ENCODE data around the gene NMRK1. TPM values are rescaled to one million over a fixed set of nuclear protein-coding genes. Genes with fewer than 3 reads are reported as not detected.

The NMRK1 gene
- total RNA-seq, 1 donor, result 21.4 TPM

- Histone ChIP-seq H3K27ac (ENCODE audit: low read depth, low read length) (no peak overlapping the region), H3K79me2 (ENCODE audit: insufficient read depth, low read length) (peaks cover 36% of the 10 kb centered on the region), H3K36me3 (ENCODE audit: insufficient read depth, low read length) (peaks cover under 1% of the 10 kb centered on the region), H3K4me1 (ENCODE audit: insufficient read depth, low read length) (no peaks in the 10 kb centered on the region), H3K27me3 (ENCODE audit: insufficient read depth, low read length) (no peaks in the 10 kb centered on the region), H3K4me2 (ENCODE audit: insufficient read depth, low read length) (no peak overlapping the region), H3K4me3 (ENCODE audit: insufficient read depth, low read length) (no peak overlapping the region), H3K9me3 (ENCODE audit: low read depth, low read length) (no peaks in the 10 kb centered on the region), H2AFZ (ENCODE audit: low read length) (no peak overlapping the region), H4K20me1 (ENCODE audit: insufficient read depth, low read length) (no peaks in the 10 kb centered on the region)
- no peak for DNase-seq (ENCODE audit: insufficient read length, low spot score, missing footprints)
- TF ChIP-seq CTCF (IDR thresholded peaks at IDR 0.05; ENCODE audit: extremely low read depth, low read depth, low read length), result no peak
These were observed 35.7 kb upstream of the NMRK1 start for GRCh38 chr9:75123696-75124095.

- Histone ChIP-seq H3K4me1 (ENCODE audit: insufficient read depth, low read length) (no peaks in the 10 kb centered on the region), H3K4me3 (ENCODE audit: insufficient read depth, low read length) (no peak overlapping the region), H3K9me3 (ENCODE audit: low read depth, low read length) (no peaks in the 10 kb centered on the region), H3K27me3 (ENCODE audit: insufficient read depth, low read length) (no peaks in the 10 kb centered on the region), H3K79me2 (ENCODE audit: insufficient read depth, low read length) (peaks cover 47% of the 10 kb centered on the region), H2AFZ (ENCODE audit: low read length) (no peak overlapping the region), H3K36me3 (ENCODE audit: insufficient read depth, low read length) (no peaks in the 10 kb centered on the region), H3K4me2 (ENCODE audit: insufficient read depth, low read length) (no peak overlapping the region), H4K20me1 (ENCODE audit: insufficient read depth, low read length) (no peaks in the 10 kb centered on the region), H3K27ac (ENCODE audit: low read depth, low read length) (no peak overlapping the region)
- no peak for TF ChIP-seq CTCF (IDR thresholded peaks at IDR 0.05; ENCODE audit: extremely low read depth, low read depth, low read length)
- no peak for DNase-seq (ENCODE audit: insufficient read length, low spot score, missing footprints)
These were observed 34.1 kb upstream of the NMRK1 start for GRCh38 chr9:75121914-75122558.

GRCh38 chr9:75120686-75121085, 32.7 kb upstream of the NMRK1 start:
- no peaks in the 10 kb centered on the region for H3K9me3 ChIP-seq (ENCODE audit: low read depth, low read length)
- no peak for TF ChIP-seq CTCF (IDR thresholded peaks at IDR 0.05; ENCODE audit: extremely low read depth, low read depth, low read length)

GRCh38 chr9:75117564-75117963, 29.6 kb upstream of the NMRK1 start:
- Histone ChIP-seq H3K79me2 (ENCODE audit: insufficient read depth, low read length) (peaks cover 62% of the 10 kb centered on the region), H4K20me1 (ENCODE audit: insufficient read depth, low read length) (peaks cover 7% of the 10 kb centered on the region), H3K4me2 (ENCODE audit: insufficient read depth, low read length) (no peak overlapping the region), H3K9me3 (ENCODE audit: low read depth, low read length) (no peaks in the 10 kb centered on the region), H2AFZ (ENCODE audit: low read length) (no peak overlapping the region), H3K27ac (ENCODE audit: low read depth, low read length) (no peak overlapping the region), H3K4me1 (ENCODE audit: insufficient read depth, low read length) (no peaks in the 10 kb centered on the region), H3K4me3 (ENCODE audit: insufficient read depth, low read length) (no peak overlapping the region), H3K36me3 (ENCODE audit: insufficient read depth, low read length) (no peaks in the 10 kb centered on the region), H3K27me3 (ENCODE audit: insufficient read depth, low read length) (no peaks in the 10 kb centered on the region)
- DNase-seq (ENCODE audit: insufficient read length, low spot score, missing footprints), result no peak
- TF ChIP-seq CTCF (IDR thresholded peaks at IDR 0.05; ENCODE audit: extremely low read depth, low read depth, low read length), result no peak

More at GRCh38 chr9:75120686-75121085, 32.7 kb upstream of the NMRK1 start:
- Histone ChIP-seq H3K27me3 (ENCODE audit: insufficient read depth, low read length) (no peaks in the 10 kb centered on the region), H3K4me3 (ENCODE audit: insufficient read depth, low read length) (no peak overlapping the region), H3K36me3 (ENCODE audit: insufficient read depth, low read length) (no peaks in the 10 kb centered on the region), H2AFZ (ENCODE audit: low read length) (no peak overlapping the region), H3K27ac (ENCODE audit: low read depth, low read length) (no peak overlapping the region), H3K79me2 (ENCODE audit: insufficient read depth, low read length) (peaks cover 54% of the 10 kb centered on the region), H3K4me1 (ENCODE audit: insufficient read depth, low read length) (no peaks in the 10 kb centered on the region), H3K4me2 (ENCODE audit: insufficient read depth, low read length) (no peak overlapping the region), H4K20me1 (ENCODE audit: insufficient read depth, low read length) (no peaks in the 10 kb centered on the region)
- no peak for DNase-seq (ENCODE audit: insufficient read length, low spot score, missing footprints)

Measured in osteoblast (primary cell).